H1 (cell line): Measurements from ENCODE around the gene CXCL5.

Experiments used
- BRCA1 ChIP-seq: IDR thresholded peaks from 2 replicates; pipeline ENCODE4 v1.6.1; 2012; ENCODE audit warnings: low read depth, low read length, improper control_type of control experiment
- EGR1 ChIP-seq: IDR thresholded peaks from 2 replicates; pipeline ENCODE4 v1.6.1; 2011; ENCODE audit warnings: low read depth, low read length, borderline replicate concordance
- EZH2 ChIP-seq: fragments of 200-600 bp; sonication (generic); IDR thresholded peaks from 2 replicates; pipeline ENCODE4 v1.7.1; 2012; ENCODE audit warnings: low read depth, mild to moderate bottlenecking, moderate library complexity, low read length, inconsistent platforms; ENCODE audit not compliant: severe bottlenecking
- GTF2F1 ChIP-seq: IDR thresholded peaks from 2 replicates; pipeline ENCODE4 v1.6.1; 2012; ENCODE audit warnings: low read depth, low read length, improper control_type of control experiment, borderline replicate concordance
- NANOG ChIP-seq: IDR thresholded peaks from 2 replicates; pipeline ENCODE4 v1.6.1; 2011; ENCODE audit warnings: low read length, low read depth, mild to moderate bottlenecking, inconsistent platforms; ENCODE audit not compliant: insufficient read depth, poor library complexity, severe bottlenecking
- POLR2A ChIP-seq, 2 experiments: IDR thresholded peaks; 1 replicate in 1 of 2; 2 replicates in 1 of 2; pipeline ENCODE4 v1.6.1; 2011; ENCODE audit warnings: low read depth in 2 of 2, low read length in 2 of 2, mild to moderate bottlenecking in 2 of 2; ENCODE audit errors: control extremely low read depth in 1 of 2
- POLR2AphosphoS5 ChIP-seq: IDR thresholded peaks from 2 replicates; pipeline ENCODE4 v1.6.1; 2011; ENCODE audit warnings: low read depth, low read length
- SIX5 ChIP-seq: IDR thresholded peaks from 2 replicates; pipeline ENCODE4 v1.6.1; 2011; ENCODE audit warnings: mild to moderate bottlenecking, low read depth, low read length
- SP1 ChIP-seq: IDR thresholded peaks from 2 replicates; pipeline ENCODE4 v1.6.1; 2011; ENCODE audit warnings: low read depth, low read length
- YY1 ChIP-seq: IDR thresholded peaks from 2 replicates; pipeline ENCODE4 v1.6.1; 2011; ENCODE audit warnings: low read depth, mild to moderate bottlenecking, low read length
- TF ChIP-seq, protein P1 (sequence below), 3 experiments: IDR thresholded peaks; 1 replicate in 2 of 3; 2 replicates in 1 of 3; pipeline versions ENCODE4 v1.5.1 to v1.6.1; 2011; ENCODE audit warnings: low read length in 3 of 3, mild to moderate bottlenecking in 3 of 3, inconsistent platforms in 2 of 3, low read depth in 1 of 3, moderate library complexity in 1 of 3; ENCODE audit not compliant: insufficient read depth in 1 of 3; ENCODE audit errors: control extremely low read depth in 1 of 3
- TF ChIP-seq, protein P2 (sequence below): IDR thresholded peaks from 2 replicates; pipeline ENCODE4 v1.6.1; 2012; ENCODE audit warnings: low read length, inconsistent platforms
- TF ChIP-seq, protein P3 (sequence below): IDR thresholded peaks from 2 replicates; pipeline ENCODE4 v1.6.1; 2012; ENCODE audit warnings: inconsistent platforms

DNA sequence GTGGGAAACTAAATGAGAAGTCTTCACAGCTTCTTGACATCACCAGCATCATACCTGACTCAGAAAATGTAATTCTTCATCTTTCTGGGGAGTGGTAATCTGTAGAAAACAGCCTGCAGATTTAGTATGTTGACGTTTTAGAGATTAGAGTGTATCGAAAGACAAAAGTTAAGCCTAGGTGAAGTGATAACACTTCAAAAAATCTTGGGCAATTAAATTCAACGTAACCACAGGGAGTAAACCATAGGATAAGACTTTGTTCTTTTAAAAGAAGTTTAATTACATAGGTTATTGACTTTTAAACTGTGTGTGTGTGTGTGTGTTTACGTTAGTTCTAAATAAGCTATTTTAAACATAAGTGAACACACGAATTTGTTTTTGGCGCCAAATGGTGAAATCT lies 1.8 kb upstream of the CXCL5 start:
- no peak for TF ChIP-seq YY1
- no peak for TF ChIP-seq POLR2AphosphoS5
- TF ChIP-seq EGR1 = no peak
- TF ChIP-seq, protein P1, sequence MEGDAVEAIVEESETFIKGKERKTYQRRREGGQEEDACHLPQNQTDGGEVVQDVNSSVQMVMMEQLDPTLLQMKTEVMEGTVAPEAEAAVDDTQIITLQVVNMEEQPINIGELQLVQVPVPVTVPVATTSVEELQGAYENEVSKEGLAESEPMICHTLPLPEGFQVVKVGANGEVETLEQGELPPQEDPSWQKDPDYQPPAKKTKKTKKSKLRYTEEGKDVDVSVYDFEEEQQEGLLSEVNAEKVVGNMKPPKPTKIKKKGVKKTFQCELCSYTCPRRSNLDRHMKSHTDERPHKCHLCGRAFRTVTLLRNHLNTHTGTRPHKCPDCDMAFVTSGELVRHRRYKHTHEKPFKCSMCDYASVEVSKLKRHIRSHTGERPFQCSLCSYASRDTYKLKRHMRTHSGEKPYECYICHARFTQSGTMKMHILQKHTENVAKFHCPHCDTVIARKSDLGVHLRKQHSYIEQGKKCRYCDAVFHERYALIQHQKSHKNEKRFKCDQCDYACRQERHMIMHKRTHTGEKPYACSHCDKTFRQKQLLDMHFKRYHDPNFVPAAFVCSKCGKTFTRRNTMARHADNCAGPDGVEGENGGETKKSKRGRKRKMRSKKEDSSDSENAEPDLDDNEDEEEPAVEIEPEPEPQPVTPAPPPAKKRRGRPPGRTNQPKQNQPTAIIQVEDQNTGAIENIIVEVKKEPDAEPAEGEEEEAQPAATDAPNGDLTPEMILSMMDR (IDR thresholded peaks at IDR 0.05; ENCODE audit: control extremely low read depth in 1 of 3, insufficient read depth in 1 of 3, low read depth in 1 of 3, low read length in 3 of 3) = no peak
- TF ChIP-seq, protein P2, sequence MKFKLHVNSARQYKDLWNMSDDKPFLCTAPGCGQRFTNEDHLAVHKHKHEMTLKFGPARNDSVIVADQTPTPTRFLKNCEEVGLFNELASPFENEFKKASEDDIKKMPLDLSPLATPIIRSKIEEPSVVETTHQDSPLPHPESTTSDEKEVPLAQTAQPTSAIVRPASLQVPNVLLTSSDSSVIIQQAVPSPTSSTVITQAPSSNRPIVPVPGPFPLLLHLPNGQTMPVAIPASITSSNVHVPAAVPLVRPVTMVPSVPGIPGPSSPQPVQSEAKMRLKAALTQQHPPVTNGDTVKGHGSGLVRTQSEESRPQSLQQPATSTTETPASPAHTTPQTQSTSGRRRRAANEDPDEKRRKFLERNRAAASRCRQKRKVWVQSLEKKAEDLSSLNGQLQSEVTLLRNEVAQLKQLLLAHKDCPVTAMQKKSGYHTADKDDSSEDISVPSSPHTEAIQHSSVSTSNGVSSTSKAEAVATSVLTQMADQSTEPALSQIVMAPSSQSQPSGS = no peak
- no peak for TF ChIP-seq SP1
- no peak for TF ChIP-seq NANOG
- TF ChIP-seq, protein P3, sequence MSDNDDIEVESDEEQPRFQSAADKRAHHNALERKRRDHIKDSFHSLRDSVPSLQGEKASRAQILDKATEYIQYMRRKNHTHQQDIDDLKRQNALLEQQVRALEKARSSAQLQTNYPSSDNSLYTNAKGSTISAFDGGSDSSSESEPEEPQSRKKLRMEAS = no peak
- TF ChIP-seq EZH2 = no peak
- no peak for TF ChIP-seq BRCA1
- no peak for TF ChIP-seq GTF2F1
- TF ChIP-seq SIX5 = no peak
- no peak for TF ChIP-seq POLR2A (IDR thresholded peaks at IDR 0.05; ENCODE audit: control extremely low read depth in 1 of 2, low read depth in 2 of 2, low read length in 2 of 2)
